K562 (cell line): ENCODE results near the gene RHD. TPM values are rescaled to one million over a fixed set of nuclear protein-coding genes. Genes with fewer than 3 reads are reported as not detected.
A peak's percentile ranks its signal among the peaks of the same experiment; 100 is the strongest.
"Not testable (repeated sequence)": the region's sequence is repeated elsewhere in the genome, so short reads cannot be mapped to it uniquely, and the experiment has no call there.

ENCODE experiments used
- ATAC-seq: fragments of 200-7000 bp; cut with Tn5 transposase; 3 replicates; pipeline ENCODE4 v1.9.1; 2020; ENCODE audit warnings: moderate library complexity
- BruUV-seq: library from RNA; stranded (reverse); fragments of 400-500 nt; replicated peaks from 2 replicates; lab custom pipeline; 2021; lab: Mats Ljungman, UMichigan
- CTCF ChIA-PET: fragments of 300-600 bp; formaldehyde crosslinking; extraction: SDS; loops from one replicate; lab custom pipeline; 2021; ENCODE audit warnings: low intra/inter-chr PET ratio; lab: Yijun Ruan, JAX
- POLR2A ChIA-PET: fragments of 300-600, 350-650 bp; sonication (Branson Sonifier 250); formaldehyde crosslinking; extraction: SDS; loops from one replicate; lab custom pipeline; 2021; ENCODE audit warnings: antibody characterized with exemption, inconsistent platforms; lab: Yijun Ruan, JAX
- DNase-seq, 4 experiments: peaks; one replicate each; pipeline versions ENCODE4 v3.0.0 to v3.0.0-alpha.2; 2011 to 2018; ENCODE audit warnings: low spot score in 3 of 4, mixed read lengths in 3 of 4; ENCODE audit errors: extremely low read depth in 1 of 4
- FAIRE-seq: peaks from 2 replicates; lab custom pipeline; 2011; peaks lifted over from hg19 to GRCh38; lab: Jason Lieb, UNC
- H2AFZ ChIP-seq: 2 replicates; pipeline ENCODE4 v1.6.0; 2011; ENCODE audit warnings: low read depth, low read length, control low read depth, inconsistent platforms
- H3K27ac ChIP-seq: fragments of 200-600 bp; 3 replicates; pipeline ENCODE4 v1.8.0; 2011; ENCODE audit warnings: low read depth, mild to moderate bottlenecking, control low read depth, inconsistent platforms, low read length, moderate library complexity, mixed read lengths; ENCODE audit errors: extremely low read depth
- H3K27me3 ChIP-seq, 2 experiments: fragments of 300-600 bp in 1 of 2; 2 replicates in 1 of 2; 3 replicates in 1 of 2; pipeline versions ENCODE4 v1.6.0 to v1.8.0; 2011; ENCODE audit warnings: inconsistent platforms in 2 of 2, low read length in 2 of 2, mild to moderate bottlenecking in 1 of 2, mixed read lengths in 1 of 2, moderate library complexity in 1 of 2; ENCODE audit not compliant: control insufficient read depth in 2 of 2, insufficient read depth in 2 of 2
- H3K36me3 ChIP-seq: fragments of 300-600 bp; 3 replicates; pipeline ENCODE4 v1.8.0; 2011; ENCODE audit warnings: mild to moderate bottlenecking, low read length, inconsistent platforms; ENCODE audit not compliant: control insufficient read depth, insufficient read depth
- H3K4me1 ChIP-seq, 2 experiments: fragments of 200-600 bp in 1 of 2; replicated peaks in 1 of 2; 2 replicates in 1 of 2; 3 replicates in 1 of 2; pipeline versions ENCODE4 v1.5.1 to v1.8.0; 2011; ENCODE audit warnings: inconsistent platforms in 2 of 2, low read length in 2 of 2, mild to moderate bottlenecking in 1 of 2, mixed read lengths in 1 of 2, moderate library complexity in 1 of 2; ENCODE audit not compliant: control insufficient read depth in 2 of 2, insufficient read depth in 2 of 2
- H3K4me2 ChIP-seq: 2 replicates; pipeline ENCODE4 v1.6.1; 2011; ENCODE audit warnings: low read length, control low read depth, inconsistent platforms, mixed read lengths; ENCODE audit not compliant: insufficient read depth
- H3K4me3 ChIP-seq: fragments of 200-600 bp; sonication (generic), shearing (Covaris generic); 2 replicates; pipeline ENCODE4 v1.5.1; 2016; ENCODE audit warnings: control low read depth, inconsistent platforms
- H3K79me2 ChIP-seq: fragments of 200-600 bp; 3 replicates; pipeline ENCODE4 v1.8.0; 2011; ENCODE audit warnings: low read length, inconsistent platforms; ENCODE audit not compliant: control insufficient read depth, insufficient read depth
- H3K9ac ChIP-seq, 2 experiments: 2 replicates each; pipeline versions ENCODE4 v1.6.0 to v1.6.1; 2011; ENCODE audit warnings: low read depth in 2 of 2, low read length in 2 of 2, control low read depth in 1 of 2, inconsistent platforms in 1 of 2, mild to moderate bottlenecking in 1 of 2, mixed read lengths in 1 of 2; ENCODE audit not compliant: insufficient read depth in 1 of 2
- H3K9me1 ChIP-seq: one replicate; pipeline ENCODE4 v1.6.0; 2011; ENCODE audit warnings: inconsistent platforms, mild to moderate bottlenecking, low read length, moderate library complexity; ENCODE audit not compliant: control insufficient read depth, insufficient read depth
- H3K9me3 ChIP-seq: replicated peaks from 2 replicates; pipeline ENCODE4 v1.5.1; 2011; ENCODE audit warnings: low read depth, low read length, inconsistent platforms; ENCODE audit not compliant: control insufficient read depth, insufficient read depth
- H4K20me1 ChIP-seq: replicated peaks from 2 replicates; pipeline ENCODE4 v1.6.1; 2011; ENCODE audit warnings: low read length, inconsistent platforms, mixed read lengths; ENCODE audit not compliant: control insufficient read depth, insufficient read depth
- EP400 ChIP-seq: fragments of 450-650 bp; IDR thresholded peaks from 2 replicates; pipeline ENCODE4 v1.6.1; 2017; ENCODE audit warnings: antibody characterized with exemption, mild to moderate bottlenecking, moderate library complexity
- FOXK2 ChIP-seq, 2 experiments: fragments of 450-650 bp; IDR thresholded peaks in 1 of 2; conservative IDR thresholded peaks in 1 of 2; 2 replicates each; pipeline ENCODE4 v1.6.1; 2016; ENCODE audit warnings: low read depth in 2 of 2, mild to moderate bottlenecking in 1 of 2
- PYGO2 ChIP-seq: fragments of 450-650 bp; IDR thresholded peaks from 2 replicates; pipeline ENCODE4 v1.6.1; 2016; ENCODE audit warnings: mild to moderate bottlenecking, missing genetic modification characterization, moderate library complexity, missing compliant biosample characterization
- RFX5 ChIP-seq: IDR thresholded peaks from 2 replicates; pipeline ENCODE4 v1.6.1; 2011; ENCODE audit warnings: low read depth, mild to moderate bottlenecking, improper control_type of control experiment, low read length
- RUNX1 ChIP-seq: sonication (generic); IDR thresholded peaks from 2 replicates; pipeline ENCODE4 v1.6.1; 2016; ENCODE audit warnings: antibody characterized with exemption, low read depth
- TRIM28 ChIP-seq: fragments of 450-650 bp; IDR thresholded peaks from 2 replicates; pipeline ENCODE4 v1.6.1; 2017
- ZNF232 ChIP-seq: sonication (generic); formaldehyde crosslinking; IDR thresholded peaks from 2 replicates; pipeline ENCODE4 v1.8.0; 2022; ENCODE audit warnings: mild to moderate bottlenecking, missing genetic modification reagents
- ZNF3 ChIP-seq: fragments of 250-450 bp; sonication (Bioruptor Pico); IDR thresholded peaks from 2 replicates; pipeline ENCODE4 v1.5.0; 2021; ENCODE audit warnings: mild to moderate bottlenecking, moderate library complexity
- WGBS: fragments of 100-300 bp; shearing (Covaris generic); methylation state at CpG from one replicate; pipeline ENCODE4 v1.1.6; 2016; ENCODE audit warnings: low coverage, mixed read lengths; ENCODE audit not compliant: insufficient coverage; ENCODE audit errors: missing lambda C conversion rate; 5-methylcytosine and 5-hydroxymethylcytosine counted together
- in situ Hi-C: fragments of 300-500 bp; cut with MboI; formaldehyde crosslinking; loops from 4 replicates; pipeline ENCODE4 v1.15.0; 2018; ENCODE audit warnings: inconsistent platforms, mixed read lengths
- intact Hi-C: fragments of 100-400 bp; cut with micrococcal nuclease; formaldehyde crosslinking; loops from 2 replicates; pipeline ENCODE4 v1.14.2; 2022
- polyA plus RNA-seq, 8 experiments: library from polyadenylated mRNA; depleted of rRNA in 4 of 8; stranded (reverse) in 5 of 8; unstranded in 3 of 8; fragments of >200 nt; fragmentation: Nextera tagmentation in 2 of 8; fragmentation: Illumina TruSeq in 1 of 8; extraction: Ambion mirVana in 2 of 8; extraction: Trizol in 1 of 8; gene quantifications; 2 replicates each; pipeline versions ENCODE4 v1.2.1 to v1.2.3, GENCODE V29; 2011 to 2014; ENCODE audit warnings: inconsistent platforms in 1 of 8, missing spikeins in 1 of 8
- total RNA-seq, 7 experiments: library from RNA; depleted of rRNA in 6 of 7; stranded (reverse); fragments of >200 nt in 6 of 7; fragmentation: Illumina TruSeq in 2 of 7; extraction: Trizol in 2 of 7; gene quantifications; 2 replicates each; pipeline versions ENCODE4 v1.2.1 to v1.2.3, GENCODE V29; 2011 to 2021; ENCODE audit warnings: low replicate concordance in 1 of 7
- TF ChIP-seq, protein P1 (sequence below): fragments of 200-800 bp; sonication (Bioruptor generic); IDR thresholded peaks from 2 replicates; pipeline ENCODE4 v1.6.1; 2017; ENCODE audit warnings: missing genetic modification characterization, missing compliant biosample characterization
- TF ChIP-seq, protein P2 (sequence below), 2 experiments: fragments of 450-650 bp; conservative IDR thresholded peaks; 2 replicates each; pipeline ENCODE4 v1.6.1; 2017; ENCODE audit warnings: mild to moderate bottlenecking in 2 of 2, moderate library complexity in 2 of 2

Gene RHD
- total and polyA plus RNA-seq, 9 of the 15 experiments (the other 6 are each of a cell fraction or from before 2014, with no cell fraction given) = 8.8 to 32.4 (median 15.0) TPM

DNA sequence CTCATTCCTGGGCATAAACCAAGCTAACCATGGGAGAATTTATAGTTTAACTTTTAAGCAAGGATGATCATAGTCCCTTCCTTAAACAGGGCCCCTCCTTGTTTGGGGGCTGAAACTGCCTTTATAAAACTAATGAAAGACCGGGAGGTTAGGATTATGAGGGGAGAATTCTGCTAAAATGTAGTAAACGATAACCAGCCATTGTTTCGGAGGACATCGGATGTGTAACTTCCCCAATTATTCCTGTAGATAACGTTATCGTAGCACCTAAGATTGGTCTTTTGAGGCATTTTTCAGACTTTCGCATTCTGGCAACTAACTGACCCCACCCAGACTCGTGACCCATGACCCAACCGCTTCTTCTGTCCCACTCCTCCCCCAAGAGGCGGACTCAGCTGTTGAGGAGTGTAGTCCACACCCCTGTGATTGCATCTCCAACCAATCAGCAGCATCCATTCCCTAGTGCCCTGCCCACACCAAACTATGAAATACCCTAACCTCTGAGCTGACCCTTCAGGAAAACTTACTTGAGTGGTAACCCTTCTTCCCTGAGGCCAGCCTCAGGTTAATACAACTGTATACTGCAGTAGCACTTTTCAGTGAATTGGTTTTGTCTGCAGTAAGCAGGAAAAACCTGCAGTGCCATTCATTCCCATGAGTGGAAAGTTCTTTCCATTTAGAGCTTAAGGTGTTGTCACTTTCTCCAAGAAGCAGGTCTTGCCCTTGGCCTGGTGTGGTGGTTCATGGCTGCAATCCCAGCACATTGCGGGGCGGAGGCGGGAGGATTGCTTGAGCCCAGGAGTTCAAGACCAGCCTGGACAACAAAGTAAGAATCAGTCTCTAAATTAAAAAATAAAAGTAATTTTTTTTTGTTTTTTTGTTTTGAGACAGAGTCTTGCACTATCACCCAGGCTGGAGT is 39.2 kb upstream of the RHD start (continued):
- TF ChIP-seq, protein P1, sequence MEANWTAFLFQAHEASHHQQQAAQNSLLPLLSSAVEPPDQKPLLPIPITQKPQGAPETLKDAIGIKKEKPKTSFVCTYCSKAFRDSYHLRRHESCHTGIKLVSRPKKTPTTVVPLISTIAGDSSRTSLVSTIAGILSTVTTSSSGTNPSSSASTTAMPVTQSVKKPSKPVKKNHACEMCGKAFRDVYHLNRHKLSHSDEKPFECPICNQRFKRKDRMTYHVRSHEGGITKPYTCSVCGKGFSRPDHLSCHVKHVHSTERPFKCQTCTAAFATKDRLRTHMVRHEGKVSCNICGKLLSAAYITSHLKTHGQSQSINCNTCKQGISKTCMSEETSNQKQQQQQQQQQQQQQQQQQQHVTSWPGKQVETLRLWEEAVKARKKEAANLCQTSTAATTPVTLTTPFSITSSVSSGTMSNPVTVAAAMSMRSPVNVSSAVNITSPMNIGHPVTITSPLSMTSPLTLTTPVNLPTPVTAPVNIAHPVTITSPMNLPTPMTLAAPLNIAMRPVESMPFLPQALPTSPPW (CRISPR knock-in tag) = peak; percentile 76
- TF ChIP-seq TRIM28 (no peak; the same call in 1 of the 2 replicates), EP400 (peak; percentile 71; the same call in 1 of the 2 replicates), ZNF232 (CRISPR knock-in tag) (no peak), RFX5 (no peak), ZNF3 (CRISPR knock-in tag) (no peak; the same call in 1 of the 2 replicates), RUNX1 (peak; percentile 60; the same call in 1 of the 2 replicates), PYGO2 (tag) (peak; percentile 39; the same call in 1 of the 2 replicates), FOXK2 (conservative IDR thresholded peaks at IDR 0.05 in 1 of 2, IDR thresholded peaks at IDR 0.05 in 1 of 2; ENCODE audit: low read depth in 2 of 2) (peak; percentile 89)
- TF ChIP-seq, protein P2, sequence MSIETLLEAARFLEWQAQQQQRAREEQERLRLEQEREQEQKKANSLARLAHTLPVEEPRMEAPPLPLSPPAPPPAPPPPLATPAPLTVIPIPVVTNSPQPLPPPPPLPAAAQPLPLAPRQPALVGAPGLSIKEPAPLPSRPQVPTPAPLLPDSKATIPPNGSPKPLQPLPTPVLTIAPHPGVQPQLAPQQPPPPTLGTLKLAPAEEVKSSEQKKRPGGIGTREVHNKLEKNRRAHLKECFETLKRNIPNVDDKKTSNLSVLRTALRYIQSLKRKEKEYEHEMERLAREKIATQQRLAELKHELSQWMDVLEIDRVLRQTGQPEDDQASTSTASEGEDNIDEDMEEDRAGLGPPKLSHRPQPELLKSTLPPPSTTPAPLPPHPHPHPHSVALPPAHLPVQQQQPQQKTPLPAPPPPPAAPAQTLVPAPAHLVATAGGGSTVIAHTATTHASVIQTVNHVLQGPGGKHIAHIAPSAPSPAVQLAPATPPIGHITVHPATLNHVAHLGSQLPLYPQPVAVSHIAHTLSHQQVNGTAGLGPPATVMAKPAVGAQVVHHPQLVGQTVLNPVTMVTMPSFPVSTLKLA (conservative IDR thresholded peaks at IDR 0.05) = no peak; a peak in 2 of 4 replicates
- TF ChIP-seq, all 486 proteins: peak for 184

DNA sequence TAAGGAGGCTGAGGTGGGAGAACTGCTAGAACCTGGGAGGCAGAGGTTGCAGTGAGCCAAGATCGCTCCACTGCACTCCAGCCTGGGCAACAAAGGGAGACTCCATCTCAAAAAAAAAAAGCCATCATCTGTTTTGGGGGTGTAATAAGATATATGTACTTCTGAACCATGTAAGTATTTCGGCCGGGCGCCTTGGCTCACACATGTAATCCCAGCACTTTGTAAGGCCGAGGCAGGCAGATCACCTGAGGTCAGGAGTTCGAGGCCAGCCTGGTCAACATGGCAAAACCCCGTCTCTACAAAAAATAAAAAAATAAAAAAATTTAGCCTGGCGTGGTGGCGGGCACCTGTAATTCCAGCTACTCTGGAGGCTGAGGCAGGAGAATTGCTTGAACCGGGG is 36.9 kb upstream of the RHD start:
- H3K4me3 ChIP-seq, FAIRE-seq, ATAC-seq, CTCF ChIA-PET, H2AFZ ChIP-seq, H3K9me3 ChIP-seq, H3K9me1 ChIP-seq, intact Hi-C loops, H3K27me3 ChIP-seq, BruUV-seq, H4K20me1 ChIP-seq, H3K4me2 ChIP-seq, H3K27ac ChIP-seq, H3K9ac ChIP-seq, in situ Hi-C loops, DNase-seq: not testable (repeated sequence)
- peaks cover 50% of the 10 kb centered on the region for H3K79me2 ChIP-seq
- WGBS = 95% methylated on average over 10 of the region's 10 CpGs
- peaks cover 41 to 51% of the 10 kb centered on the region in 2 experiments for H3K4me1 ChIP-seq
- H3K36me3 ChIP-seq = peaks cover 23% of the 10 kb centered on the region
- POLR2A ChIA-PET = interaction anchor here (2.9 to 3.0 kb wide), 2 partner anchors 10 to 12 kb away, joined by 12 to 18 read pairs; partner anchors contain the start of gene RSRP1
